Small intestine (tissue), 7 donors: ENCODE results near the gene PDLIM3. TPM values are rescaled to one million over a fixed set of nuclear protein-coding genes. Genes with fewer than 3 reads are reported as not detected.
"Not testable (repeated sequence)": the region's sequence is repeated elsewhere in the genome, so short reads cannot be mapped to it uniquely, and the experiment has no call there.

Experiments
- DNase-seq, 2 donors: peaks; one replicate each; pipeline versions ENCODE4 v3.0.0 to v3.0.0-alpha.2; 2013
- FAIRE-seq: peaks from 2 replicates; lab custom pipeline; 2012; peaks lifted over from hg19 to GRCh38; lab: Jason Lieb, UNC
- H3K27ac ChIP-seq, 3 donors: one replicate each; pipeline ENCODE4 v1.5.1; 2013; ENCODE audit warnings: low read length in 2 of 3, mild to moderate bottlenecking in 2 of 3, control low read depth in 1 of 3, inconsistent platforms in 1 of 3, low read depth in 1 of 3, moderate library complexity in 1 of 3
- H3K27me3 ChIP-seq, 3 donors: one replicate each; pipeline ENCODE4 v1.6.1; 2013; ENCODE audit warnings: low read length in 3 of 3, inconsistent platforms in 1 of 3; ENCODE audit not compliant: control insufficient read depth in 3 of 3, insufficient read depth in 3 of 3
- H3K36me3 ChIP-seq, 3 donors: one replicate each; pipeline ENCODE4 v1.6.1; 2013; ENCODE audit warnings: low read length in 3 of 3, inconsistent platforms in 1 of 3, low read depth in 1 of 3, mild to moderate bottlenecking in 1 of 3, moderate library complexity in 1 of 3; ENCODE audit not compliant: control insufficient read depth in 3 of 3, insufficient read depth in 2 of 3
- H3K4me1 ChIP-seq, 3 donors: one replicate each; pipeline ENCODE4 v1.6.1; 2013; ENCODE audit warnings: low read length in 2 of 3, inconsistent platforms in 1 of 3, low read depth in 1 of 3, mild to moderate bottlenecking in 1 of 3, moderate library complexity in 1 of 3; ENCODE audit not compliant: control insufficient read depth in 3 of 3, insufficient read depth in 2 of 3
- H3K4me3 ChIP-seq, 3 donors: one replicate each; pipeline ENCODE4 v1.5.1; 2013; ENCODE audit warnings: low read length in 3 of 3, control low read depth in 1 of 3, inconsistent platforms in 1 of 3, low read depth in 1 of 3, mild to moderate bottlenecking in 1 of 3, moderate library complexity in 1 of 3
- H3K9me3 ChIP-seq, 2 donors: one replicate each; pipeline ENCODE4 v1.6.1; 2013; ENCODE audit warnings: low read depth in 1 of 2, low read length in 1 of 2; ENCODE audit not compliant: control insufficient read depth in 2 of 2, insufficient read depth in 1 of 2
- WGBS, 3 donors: extraction: QIAGEN DNeasy Blood & Tissue Kit; methylation state at CpG; one replicate each; pipeline ENCODE4 v1.1.7; 2013; 5-methylcytosine and 5-hydroxymethylcytosine counted together
- polyA plus RNA-seq, 4 donors: library from polyadenylated mRNA; stranded (reverse) in 3 of 4; unstranded in 1 of 4; fragments of 200-250 nt in 3 of 4; fragments of 120-200 nt in 1 of 4; gene quantifications; one replicate each; pipeline versions ENCODE4 v1.2.1 to v1.2.3, GENCODE V29; 2013
- donor health status: healthy with polysubstance abuse.
- donor health status: control.
- donor health status: control.
- donor health status: Bipolar disorder and iron deficiency.
- donor health status: healthy.

The PDLIM3 gene
- polyA plus RNA-seq, 4 donors = 2.9 to 27.6 (median 15.3) TPM

DNA sequence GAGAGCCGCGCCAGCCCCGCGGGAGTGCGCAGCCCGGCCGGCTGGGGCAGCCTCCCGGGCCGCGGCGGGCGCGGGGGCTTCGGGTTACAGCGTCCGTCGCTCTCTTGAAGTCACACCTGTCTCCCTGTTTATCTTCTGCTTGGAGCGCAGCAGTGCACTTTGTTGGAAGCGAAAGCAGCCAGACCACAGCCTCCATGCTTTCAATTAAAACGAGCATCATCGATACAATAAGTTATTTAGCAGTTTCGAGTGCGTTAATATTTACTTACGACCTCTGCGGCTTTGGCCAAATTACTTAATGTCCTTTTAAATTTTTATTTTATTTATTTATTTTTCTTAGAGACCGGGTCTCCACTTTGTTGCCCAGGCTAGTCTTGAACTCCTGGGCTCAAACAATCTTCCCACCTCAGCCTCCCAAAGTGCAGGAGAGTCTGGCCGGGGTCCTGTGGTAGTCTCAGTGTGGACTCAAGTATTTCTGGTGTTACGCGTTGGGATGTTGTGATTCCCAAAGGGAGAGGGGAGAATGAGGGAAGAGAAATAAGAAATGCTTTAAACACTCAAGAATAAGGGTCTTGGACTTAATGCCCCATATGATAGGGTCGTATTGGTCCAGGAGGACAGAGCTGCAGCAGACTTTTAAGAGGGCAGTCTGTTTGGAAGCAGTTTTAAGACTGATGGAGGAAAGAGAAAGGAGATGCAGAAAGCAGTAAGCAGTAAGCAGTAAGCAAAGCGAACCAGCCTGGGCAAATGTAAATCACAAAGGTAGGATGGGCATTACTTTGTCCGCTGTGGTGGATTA is 504 bp upstream of the PDLIM3 start:
- peaks cover 0 to 55% (median 5%) of the 10 kb centered on the region in 3 donors for H3K27me3 ChIP-seq
- no peaks in the 10 kb centered on the region for H3K9me3 ChIP-seq
- peaks cover 0 to 3% (median 2%) of the 10 kb centered on the region in 3 donors for H3K4me1 ChIP-seq
- H3K36me3 ChIP-seq = no peaks in the 10 kb centered on the region
- DNase-seq (peak in 1 of 2 donors; percentile 14), FAIRE-seq (no peak)
- WGBS, 3 donors = 7 to 11% (median 11%) methylated on average over 32 of the region's 32 CpGs
- peak overlapping the region in 1 of 3 donors; percentile 74 for H3K27ac ChIP-seq
- H3K4me3 ChIP-seq = peak overlapping the region; percentile 33 to 46 (median 36)

DNA sequence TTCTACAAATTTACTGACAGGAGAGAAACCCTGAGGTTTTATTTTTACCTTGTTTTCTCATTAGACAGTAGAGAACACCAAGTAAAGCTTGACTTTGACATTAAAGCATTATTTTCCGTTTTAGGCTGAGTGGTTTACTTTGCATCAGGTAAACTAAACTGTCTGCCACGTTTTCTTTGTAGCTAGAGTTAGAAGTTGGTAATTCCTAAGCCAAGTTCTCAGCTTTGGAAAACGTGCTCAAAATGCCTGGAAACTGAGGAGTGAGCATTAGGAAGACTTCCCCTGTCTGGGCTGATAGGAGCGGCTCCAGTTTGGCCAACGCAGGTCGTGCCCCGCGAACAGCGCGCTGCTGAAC is 819 bp downstream of the PDLIM3 start:
- Histone ChIP-seq H3K9me3 (no peaks in the 10 kb centered on the region), H3K27ac (peak overlapping the region in 2 of 3 donors; percentile 13 to 81), H3K4me3 (peak overlapping the region in 2 of 3 donors; percentile 43 to 46), H3K27me3 (peaks cover 0 to 53% (median 5%) of the 10 kb centered on the region in 3 donors), H3K36me3 (no peaks in the 10 kb centered on the region), H3K4me1 (peaks cover 0 to 3% (median 1%) of the 10 kb centered on the region in 3 donors)
- WGBS, 3 donors = 1 to 2% (median 2%) methylated on average over 10 of the region's 10 CpGs
- FAIRE-seq (no peak), DNase-seq (no peak)

DNA sequence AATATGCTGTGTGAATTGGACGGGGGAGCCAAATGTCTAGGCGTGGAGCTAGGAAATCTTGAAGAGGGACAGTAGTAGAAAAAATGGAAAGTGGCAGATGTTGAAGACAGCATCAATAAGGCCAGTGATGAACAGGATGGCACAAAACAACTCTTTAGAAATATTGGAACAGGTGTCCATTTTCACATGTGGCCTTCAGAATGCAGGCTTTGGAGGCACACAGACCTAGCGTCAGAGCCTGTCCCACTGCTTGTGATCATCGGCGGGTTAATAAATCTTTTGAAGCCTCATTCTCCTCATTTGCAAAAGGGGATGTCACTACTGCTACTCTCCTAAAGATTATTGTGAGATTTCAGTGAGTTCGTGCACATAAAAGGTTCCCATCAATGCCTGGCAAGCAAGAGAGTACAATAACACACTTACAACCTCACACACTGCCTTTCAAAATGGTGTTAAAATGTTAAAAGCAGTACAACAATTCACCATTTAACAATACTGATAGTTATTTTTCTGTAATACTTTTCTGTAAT is 2.4 kb downstream of the PDLIM3 start:
- FAIRE-seq (no peak), DNase-seq (no peak)
- WGBS, 3 donors = 85 to 88% (median 88%) methylated on average over 6 of the region's 6 CpGs
- H3K27ac ChIP-seq = no peak overlapping the region
- peaks cover 0 to 3% (median 0%) of the 10 kb centered on the region in 3 donors for H3K4me1 ChIP-seq
- H3K36me3 ChIP-seq = no peaks in the 10 kb centered on the region
- no peak overlapping the region for H3K4me3 ChIP-seq
- peaks cover 0 to 45% (median 5%) of the 10 kb centered on the region in 3 donors for H3K27me3 ChIP-seq
- no peaks in the 10 kb centered on the region for H3K9me3 ChIP-seq

DNA sequence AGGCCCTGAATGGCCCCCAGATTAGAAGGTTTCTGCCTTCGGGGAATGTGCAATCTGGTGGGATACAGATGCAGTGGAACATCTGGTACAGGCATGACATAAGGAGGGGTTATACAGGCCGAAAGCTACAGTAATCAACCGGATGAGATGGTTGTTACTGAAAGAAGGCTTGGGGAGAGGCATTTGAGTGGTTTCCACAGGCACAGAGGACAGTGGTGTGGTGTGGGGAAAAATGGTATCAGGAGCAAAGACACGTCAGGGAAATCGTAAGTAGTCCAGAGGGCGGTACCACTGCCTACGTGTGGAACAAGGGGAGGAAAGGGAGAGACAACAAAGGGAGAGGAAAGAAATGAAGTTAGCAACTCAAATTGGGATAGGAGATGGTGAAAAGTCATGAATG is 3.0 kb downstream of the PDLIM3 start:
- FAIRE-seq (no peak), DNase-seq (no peak)
- Histone ChIP-seq H3K4me3 (no peak overlapping the region), H3K27me3 (peaks cover 0 to 40% (median 5%) of the 10 kb centered on the region in 3 donors), H3K36me3 (no peaks in the 10 kb centered on the region), H3K4me1 (peaks cover 0 to 3% (median 0%) of the 10 kb centered on the region in 3 donors), H3K9me3 (no peaks in the 10 kb centered on the region), H3K27ac (peak overlapping the region in 1 of 3 donors; percentile 2)
- WGBS, 3 donors = 77 to 86% (median 79%) methylated on average over 7 of the region's 7 CpGs

DNA sequence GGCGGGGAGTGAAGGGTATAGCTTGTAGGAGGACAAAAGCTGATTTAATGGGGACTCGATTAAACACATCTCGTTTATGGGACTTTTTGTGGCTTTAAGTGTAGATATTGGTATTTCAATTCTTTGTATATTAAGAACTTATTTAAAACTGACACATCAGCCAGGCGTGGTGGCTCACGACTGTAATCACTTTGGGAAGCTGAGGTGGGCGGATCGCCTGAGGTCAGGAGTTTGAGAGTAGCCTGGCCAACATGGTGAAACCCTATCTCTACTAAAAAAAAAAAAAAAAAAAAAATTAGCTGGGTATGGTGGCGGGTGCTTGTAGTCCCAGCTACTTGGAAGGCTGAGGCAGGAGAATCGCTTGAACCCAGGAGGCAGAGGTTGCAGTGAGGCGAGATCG is 3.7 kb downstream of the PDLIM3 start:
- not testable (repeated sequence) for H3K27ac ChIP-seq, FAIRE-seq, DNase-seq, H3K9me3 ChIP-seq, H3K36me3 ChIP-seq, H3K4me3 ChIP-seq, H3K4me1 ChIP-seq
- peaks cover 0 to 36% (median 5%) of the 10 kb centered on the region in 3 donors for H3K27me3 ChIP-seq
- WGBS, 3 donors = 87 to 92% (median 89%) methylated on average over 11 of the region's 11 CpGs

DNA sequence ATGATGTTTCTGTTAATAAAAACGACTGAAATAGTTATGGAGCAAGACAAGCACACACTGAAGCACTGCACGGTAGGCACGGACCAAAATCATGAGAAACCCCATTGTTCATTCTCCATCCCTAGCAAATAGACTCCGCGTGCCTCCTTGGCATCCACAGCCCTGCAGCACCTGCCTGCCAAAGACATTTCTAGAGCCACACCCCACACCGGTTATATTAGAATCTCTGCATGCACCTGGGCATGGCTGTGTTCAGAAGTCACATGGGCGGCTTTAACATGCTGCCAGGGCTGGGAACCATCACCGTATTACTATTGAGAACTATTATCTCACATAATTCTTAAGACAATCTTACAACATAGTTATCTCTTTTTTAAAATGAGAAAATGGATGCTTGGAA is 5.9 kb downstream of the PDLIM3 start:
- Histone ChIP-seq H3K4me1 (no peaks in the 10 kb centered on the region), H3K27ac (no peak overlapping the region), H3K27me3 (peaks cover 0 to 18% (median 3%) of the 10 kb centered on the region in 3 donors), H3K4me3 (no peak overlapping the region), H3K9me3 (peaks cover 0 to 1% of the 10 kb centered on the region in 2 donors), H3K36me3 (no peaks in the 10 kb centered on the region)
- FAIRE-seq (no peak), DNase-seq (no peak)
- WGBS, 3 donors = 10 to 65% (median 32%) methylated on average over 8 of the region's 8 CpGs

DNA sequence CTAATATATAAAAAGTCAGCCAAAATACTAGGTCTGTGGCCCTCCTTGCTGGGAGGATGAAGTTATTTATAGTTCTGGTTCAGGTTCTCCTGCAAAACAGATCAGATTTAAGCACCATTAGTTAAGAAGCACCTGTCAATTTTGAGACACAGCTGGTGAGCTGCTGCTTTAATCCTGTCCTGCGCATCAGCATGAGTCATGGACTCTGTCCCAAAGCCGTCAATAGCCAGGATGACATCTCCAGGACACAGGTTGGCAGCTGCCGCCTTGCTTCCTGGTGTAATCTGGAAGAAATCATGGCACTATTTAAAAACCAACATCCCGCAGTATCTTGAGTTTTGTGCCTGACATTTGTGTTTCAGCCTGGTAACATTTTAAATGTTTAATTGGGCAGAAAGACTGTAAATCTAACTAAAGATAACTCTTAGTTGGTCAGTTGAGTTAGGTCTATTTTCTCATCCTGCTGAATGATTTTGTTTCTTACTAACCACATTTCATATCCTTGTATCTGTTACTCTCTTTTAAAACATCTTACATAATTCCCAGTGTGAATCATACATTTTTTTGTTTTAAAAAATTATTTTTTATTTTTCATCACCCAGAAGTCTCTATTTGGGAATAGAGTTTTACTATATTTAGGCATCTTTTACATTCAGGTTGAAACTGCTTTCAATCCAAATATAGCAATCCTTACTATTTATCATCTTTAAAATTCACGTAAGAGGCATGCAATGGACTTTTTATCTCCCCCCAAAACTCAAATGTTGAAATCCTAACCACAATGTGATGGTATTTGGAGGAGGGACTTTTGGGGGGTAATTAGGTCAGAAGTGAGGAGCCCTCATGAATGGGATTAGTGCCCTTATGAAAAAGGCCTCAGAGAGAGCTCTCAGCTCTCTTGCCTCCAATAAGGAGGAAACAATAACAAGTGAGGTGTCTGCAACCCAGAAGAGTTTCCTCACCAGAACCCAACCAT is 10.1 kb downstream of the PDLIM3 start:
- FAIRE-seq (no peak), DNase-seq (no peak)
- Histone ChIP-seq H3K4me1 (no peaks in the 10 kb centered on the region), H3K36me3 (no peaks in the 10 kb centered on the region), H3K9me3 (peaks cover 0 to 1% of the 10 kb centered on the region in 2 donors), H3K27ac (no peak overlapping the region), H3K4me3 (no peak overlapping the region), H3K27me3 (peaks cover 0 to 7% (median 0%) of the 10 kb centered on the region in 3 donors)
- 46 to 78% (median 61%) methylated on average over 5 of the region's 5 CpGs for WGBS, 3 donors

DNA sequence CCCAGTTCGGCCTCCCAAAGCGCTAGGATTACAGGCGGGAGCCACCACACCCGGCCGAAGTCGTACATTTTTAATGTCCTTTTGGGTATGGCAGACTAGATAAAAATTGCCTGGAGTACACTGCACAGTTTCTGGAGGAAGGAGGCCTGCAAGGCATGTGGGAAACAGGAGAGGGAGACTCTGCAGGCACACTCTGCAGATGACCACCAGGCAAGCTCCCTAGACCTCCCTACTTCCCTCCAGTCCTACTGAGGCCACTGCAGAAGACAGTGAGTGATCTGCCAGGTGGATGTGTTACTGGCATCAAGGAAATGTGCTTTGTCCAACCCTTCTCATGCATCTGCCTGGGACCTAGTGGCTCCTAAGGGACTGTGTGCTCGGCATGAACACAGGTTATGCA is 11.4 kb downstream of the PDLIM3 start:
- H3K4me1 ChIP-seq = no peaks in the 10 kb centered on the region
- 62 to 84% (median 64%) methylated on average over 7 of the region's 7 CpGs for whole genome bisulfite sequencing, 3 donors
- H3K27ac ChIP-seq = no peak overlapping the region
- H3K27me3 ChIP-seq = peaks cover 0 to 7% (median 0%) of the 10 kb centered on the region in 3 donors
- DNase-seq = no peak
- H3K4me3 ChIP-seq = no peak overlapping the region
- H3K9me3 ChIP-seq = peaks cover 0 to 1% of the 10 kb centered on the region in 2 donors
- FAIRE-seq = no peak
- H3K36me3 ChIP-seq = no peaks in the 10 kb centered on the region
